SHP77 treated with DMSO at 0.1 percent for 48 hours (cell line): ENCODE measurements around the gene CCNL1.
A peak's percentile ranks its signal among the peaks of the same experiment; 100 is the strongest.

Experiments used
- DNase-seq: peaks from one replicate; lab custom pipeline; 2025; lab: John Stamatoyannopoulos, UW

The CCNL1 gene

DNA sequence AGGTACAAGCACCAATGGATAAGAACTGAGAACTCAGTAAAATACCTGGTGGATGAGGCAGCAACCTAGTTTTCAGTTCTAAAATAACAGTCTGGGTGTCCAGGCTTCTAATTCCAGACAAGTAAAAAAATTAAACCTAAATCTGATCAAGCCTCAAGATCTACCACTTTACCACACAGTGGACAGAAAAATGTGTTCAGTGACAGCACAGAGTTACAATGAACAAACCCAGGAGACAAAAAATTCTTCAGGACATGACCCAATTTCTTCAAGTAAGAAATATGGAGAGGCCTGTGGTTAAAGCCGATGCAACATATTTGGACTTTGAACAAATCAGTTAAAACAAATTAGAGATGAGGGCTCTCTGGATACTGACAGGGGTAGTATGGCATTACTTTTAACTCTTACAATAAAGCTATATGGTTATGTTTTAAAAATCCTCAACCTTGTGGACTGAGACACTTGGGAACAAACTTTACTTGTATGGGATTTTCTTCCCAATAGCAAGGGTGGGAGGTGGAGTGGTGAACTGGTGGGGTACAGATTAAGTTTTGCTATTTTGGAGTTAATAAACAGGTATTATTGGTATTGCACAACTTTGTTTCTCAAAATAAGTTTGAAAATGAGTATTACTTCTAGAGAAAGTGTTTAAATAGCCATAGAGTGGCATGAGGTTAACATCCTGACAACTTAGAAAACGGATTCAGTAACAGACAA, 14.2 kb downstream of the CCNL1 start:
- no peak for DNase-seq

DNA sequence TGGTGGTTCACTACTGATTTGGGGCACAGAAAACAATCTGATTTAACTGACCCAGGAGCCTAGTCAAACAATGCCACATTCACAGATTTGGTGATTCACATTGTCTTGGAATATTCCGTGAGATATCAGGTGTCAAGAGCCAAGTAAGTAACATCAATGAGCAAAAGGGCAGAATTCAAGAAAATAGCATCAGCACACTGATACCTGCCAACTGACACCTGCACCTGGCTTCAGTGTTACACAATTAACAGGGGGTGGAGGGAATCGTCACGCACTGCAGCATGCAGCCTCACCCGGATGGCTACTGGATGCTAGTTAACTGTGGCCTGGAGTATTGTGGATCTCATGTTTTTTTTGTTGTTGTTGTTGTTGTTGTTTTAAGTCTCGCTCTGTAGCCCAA, 17.6 kb downstream of the CCNL1 start:
- no peak for DNase-seq

DNA sequence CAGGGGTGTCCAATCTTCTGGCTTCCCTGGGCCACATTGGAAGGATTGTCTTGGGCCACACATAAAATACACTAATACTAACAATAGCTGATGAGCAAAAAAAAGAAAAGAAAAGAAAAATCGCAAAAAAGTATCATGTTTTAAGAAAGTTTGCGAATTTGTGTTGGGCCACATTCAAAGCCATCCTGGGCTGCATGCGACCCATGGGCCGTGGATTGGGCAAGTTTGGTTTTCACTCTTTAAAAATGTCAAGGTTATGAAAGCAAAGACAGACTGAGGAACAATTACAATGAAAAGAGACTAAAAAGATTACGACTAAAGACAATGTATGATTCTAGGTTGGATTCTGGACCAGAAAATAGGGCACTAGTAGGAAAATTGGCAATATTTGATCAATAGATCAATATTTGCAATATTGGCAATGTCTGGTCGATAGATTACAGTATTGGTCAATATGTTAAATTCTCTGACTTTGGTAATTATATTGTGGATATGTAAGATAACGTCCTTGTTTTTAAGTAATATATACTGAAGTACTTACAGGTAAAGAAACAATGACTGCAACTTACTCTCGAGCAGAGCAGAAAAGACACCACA, 19.9 kb downstream of the CCNL1 start:
- DNase-seq, result no peak

DNA sequence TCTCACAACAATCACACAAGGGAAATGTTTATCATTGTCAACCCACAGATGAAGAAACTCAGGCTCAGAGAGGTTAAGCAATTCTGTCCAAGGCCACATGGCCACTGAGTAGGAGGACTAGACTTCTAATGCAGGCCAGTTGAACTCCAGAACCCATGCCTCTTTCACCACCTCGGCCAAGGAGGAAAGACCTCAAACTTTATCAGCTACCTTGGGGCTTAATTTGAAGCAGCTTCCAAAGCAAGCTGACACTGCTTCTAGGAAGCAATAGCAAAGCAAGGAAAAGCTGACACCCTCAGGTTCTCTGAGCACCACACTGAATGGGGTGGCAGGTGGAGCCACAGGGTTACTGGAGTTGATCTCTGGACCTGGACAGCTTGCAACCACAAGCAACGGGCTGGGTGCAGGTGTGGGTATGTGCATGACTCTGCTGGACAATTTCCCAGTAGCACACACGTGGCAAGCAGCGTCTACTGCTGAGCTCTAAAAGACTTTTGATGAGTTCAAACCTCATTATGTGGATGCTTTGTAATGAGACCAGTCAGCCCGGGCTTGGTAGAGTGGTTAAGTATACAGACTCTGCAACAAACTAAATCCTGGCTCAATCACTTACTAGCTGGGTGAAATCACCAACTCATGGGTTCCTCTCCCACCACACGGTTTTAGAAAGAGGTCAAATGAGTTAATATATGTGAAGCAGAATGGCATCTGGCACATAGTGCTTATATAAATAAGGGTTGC, 23.1 kb downstream of the CCNL1 start:
- no peak for DNase-seq

DNA sequence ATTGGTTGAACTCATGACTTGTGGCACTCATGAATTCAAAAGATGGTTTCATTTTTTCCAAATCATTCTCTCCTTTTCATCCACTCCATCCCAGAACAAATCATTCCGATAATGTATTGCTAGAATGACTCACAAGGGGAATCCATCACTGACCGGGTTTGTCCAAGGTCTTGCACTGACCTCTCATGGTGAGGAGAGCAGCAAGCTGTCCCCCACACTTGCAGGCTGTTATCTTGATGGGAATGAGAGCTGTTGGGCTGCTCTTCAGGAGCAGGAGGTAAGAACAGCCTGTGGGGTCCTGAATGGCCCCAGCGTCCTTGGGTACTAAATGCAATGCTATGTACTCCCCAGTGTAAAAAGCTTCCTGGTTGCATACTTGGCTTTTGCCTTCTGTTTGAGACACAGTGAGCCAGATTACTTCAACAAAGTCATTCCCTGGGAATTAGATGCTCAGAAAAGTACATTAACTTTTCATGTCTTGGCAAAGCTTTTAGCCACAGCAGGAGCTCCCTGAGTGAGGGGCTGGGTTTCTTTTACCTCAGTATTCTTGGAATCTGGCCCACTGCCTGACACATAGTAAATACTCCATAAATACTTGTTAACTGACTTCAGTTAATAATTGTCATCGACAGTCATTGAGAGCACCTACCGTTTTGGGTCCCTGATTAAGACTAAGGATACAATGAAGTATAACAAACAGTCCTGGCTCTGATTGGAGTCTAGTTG, 24.1 kb downstream of the CCNL1 start:
- no peak for DNase-seq

DNA sequence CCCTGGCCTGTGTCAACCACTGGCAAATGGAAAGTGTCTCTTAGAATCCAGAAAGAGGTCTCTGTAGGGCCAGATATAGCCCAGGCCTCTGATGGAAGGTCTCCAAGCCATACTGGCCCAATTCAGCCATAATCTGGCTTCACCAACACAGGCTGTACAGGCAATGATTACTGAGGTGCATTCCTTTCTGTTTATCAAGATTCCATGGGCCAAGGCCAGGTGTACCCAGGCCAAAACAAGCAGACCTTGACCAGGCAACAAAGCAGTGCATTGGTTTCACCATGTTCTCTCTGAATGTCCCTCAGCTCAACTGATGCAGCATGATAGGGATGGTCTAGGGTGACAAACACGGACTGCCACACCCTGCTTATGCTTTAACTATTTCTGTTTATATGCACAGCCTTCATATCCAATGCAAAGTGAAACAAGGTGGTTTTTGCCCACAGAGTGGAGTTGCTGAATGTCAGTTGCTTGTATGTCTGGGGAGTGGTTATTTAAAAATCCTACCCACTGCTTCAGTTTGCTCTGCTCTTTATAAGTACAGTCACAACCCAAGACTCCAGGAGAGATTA, 25.2 kb downstream of the CCNL1 start:
- DNase-seq, result no peak

DNA sequence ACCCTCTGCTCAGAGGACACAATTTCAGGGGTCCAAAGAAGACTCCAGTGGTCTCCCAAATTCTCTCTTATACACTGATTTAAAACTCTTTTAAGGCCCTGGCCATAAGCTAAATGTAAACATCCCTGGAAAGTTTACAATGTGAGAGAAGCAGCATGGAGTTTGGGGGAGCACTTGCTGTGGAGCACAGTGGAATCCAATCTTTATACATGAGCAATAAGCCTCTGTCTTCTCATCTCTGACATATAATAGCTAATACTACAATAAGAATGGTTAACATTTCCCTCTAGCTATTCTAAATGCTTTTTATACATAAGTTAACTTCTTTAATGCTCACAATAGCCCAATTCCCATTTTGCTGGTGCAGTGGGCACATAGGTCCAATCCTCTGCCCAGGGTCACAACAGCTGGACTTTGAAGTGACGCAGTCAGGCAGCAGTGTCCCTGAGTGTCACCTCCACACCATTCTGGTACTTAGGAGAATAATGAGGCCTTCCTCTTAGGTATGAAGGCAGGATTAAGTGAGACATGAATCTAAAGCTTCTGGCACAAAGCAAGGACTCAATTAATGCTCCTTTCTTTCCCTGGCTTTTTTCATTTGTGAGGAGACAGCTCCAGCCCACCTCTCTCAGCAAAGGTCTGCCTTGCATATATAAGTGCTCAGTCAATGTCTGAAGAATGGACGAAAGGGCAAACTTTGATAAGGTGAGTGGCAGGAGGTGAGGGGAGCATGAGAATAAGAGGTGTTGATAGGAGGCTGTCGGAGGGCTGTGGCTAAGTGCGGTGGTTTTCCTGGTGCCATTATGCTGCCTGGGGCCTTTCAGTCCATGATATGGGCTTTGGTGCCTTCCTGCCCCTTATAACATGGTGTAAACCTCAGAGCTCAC, 26.3 kb downstream of the CCNL1 start:
- no peak for DNase-seq

DNA sequence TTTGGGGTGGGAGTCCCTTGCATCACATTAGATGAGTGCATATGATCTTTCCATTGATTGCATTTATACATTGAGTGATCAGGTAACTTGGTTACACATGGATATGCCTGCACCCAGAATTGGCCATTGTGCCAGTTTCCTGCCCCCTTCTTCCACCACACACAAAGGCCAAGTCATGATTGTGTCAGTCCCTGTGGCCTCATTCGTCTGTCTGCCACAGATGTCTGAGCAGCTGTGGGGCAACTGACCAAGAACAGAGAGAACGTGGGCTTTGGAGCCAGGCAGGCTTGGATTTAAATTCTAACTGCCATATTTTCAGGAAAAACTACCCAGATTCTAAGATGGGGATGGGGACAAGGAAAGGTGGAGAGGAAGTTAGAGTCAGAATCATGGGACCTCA, 27.0 kb downstream of the CCNL1 start:
- DNase-seq, result no peak

DNA sequence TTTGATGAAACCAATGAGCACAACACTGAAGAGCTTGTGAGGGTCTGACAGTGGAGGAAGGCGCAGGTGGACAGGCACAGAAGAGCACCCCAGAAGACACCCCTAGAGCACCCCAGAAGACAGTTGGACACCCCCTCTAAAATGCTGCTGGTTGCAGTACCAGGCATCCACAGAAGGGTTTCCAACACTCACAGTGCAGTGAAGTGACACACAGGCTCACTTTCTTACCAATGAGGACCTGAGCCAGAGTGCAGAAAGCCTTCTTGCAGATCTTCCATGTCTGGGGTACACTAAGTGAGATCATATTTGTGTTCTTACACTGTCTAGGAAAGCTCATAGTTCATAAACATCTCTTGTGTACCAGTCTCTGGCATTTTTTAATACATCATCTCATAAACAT, 27.6 kb downstream of the CCNL1 start:
- no peak for DNase-seq

DNA sequence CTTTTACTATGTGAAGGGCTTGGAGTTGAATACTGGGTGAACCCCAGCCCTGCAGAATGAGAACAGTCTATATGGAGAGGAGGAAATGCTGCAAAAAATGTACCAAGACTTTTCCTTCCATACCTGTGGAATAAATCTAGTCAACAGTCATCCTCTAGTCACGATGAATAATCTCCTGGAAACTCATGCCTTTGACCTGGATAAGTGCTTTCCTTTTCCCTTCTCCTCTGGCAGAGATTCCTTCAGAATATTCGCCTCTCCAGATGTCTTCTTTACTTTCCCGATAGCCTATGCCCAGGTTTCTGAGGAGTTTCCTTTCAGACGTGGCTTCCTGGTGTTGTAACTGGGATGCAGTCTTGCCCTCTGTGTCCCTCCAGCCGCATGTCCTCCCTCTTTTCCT, 28.1 kb downstream of the CCNL1 start:
- no peak for DNase-seq

DNA sequence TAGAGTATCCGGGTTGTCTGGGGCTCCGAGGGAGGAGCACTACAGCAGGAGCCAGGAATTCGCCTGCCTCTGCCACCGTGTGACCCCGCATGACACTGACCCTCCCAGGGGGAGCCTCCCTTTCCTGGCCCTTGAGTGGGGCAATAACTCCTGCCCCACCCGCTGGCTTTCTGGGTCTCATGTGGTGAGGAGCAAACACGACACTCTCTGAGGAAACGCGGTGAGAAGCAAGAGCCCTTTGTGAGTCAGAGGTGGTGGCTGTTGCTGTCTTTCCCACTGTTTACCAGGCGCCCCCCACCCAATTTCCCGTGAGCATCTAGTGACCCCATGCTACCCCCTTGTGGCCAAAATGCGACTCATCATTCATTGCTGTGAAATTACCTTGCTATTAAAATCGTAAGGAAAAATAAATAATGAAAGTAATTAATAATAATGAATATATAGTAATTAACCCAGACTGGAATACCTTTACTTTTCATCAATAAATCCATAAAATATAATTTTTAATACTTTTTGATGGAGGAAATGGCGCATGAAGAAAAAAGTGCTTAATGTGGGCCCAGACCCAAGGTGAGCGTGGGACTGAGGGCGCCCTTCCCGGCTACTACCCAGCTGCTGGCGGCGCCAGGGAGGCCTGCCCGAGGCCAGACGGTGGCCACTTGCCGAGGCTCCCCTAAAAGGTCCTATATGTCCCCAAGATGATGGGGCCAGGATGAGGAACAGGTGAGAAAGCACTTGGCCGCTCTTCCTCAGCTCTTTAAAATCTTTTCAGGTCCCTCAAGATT, 29.3 kb downstream of the CCNL1 start:
- peak; percentile 31 for DNase-seq

DNA sequence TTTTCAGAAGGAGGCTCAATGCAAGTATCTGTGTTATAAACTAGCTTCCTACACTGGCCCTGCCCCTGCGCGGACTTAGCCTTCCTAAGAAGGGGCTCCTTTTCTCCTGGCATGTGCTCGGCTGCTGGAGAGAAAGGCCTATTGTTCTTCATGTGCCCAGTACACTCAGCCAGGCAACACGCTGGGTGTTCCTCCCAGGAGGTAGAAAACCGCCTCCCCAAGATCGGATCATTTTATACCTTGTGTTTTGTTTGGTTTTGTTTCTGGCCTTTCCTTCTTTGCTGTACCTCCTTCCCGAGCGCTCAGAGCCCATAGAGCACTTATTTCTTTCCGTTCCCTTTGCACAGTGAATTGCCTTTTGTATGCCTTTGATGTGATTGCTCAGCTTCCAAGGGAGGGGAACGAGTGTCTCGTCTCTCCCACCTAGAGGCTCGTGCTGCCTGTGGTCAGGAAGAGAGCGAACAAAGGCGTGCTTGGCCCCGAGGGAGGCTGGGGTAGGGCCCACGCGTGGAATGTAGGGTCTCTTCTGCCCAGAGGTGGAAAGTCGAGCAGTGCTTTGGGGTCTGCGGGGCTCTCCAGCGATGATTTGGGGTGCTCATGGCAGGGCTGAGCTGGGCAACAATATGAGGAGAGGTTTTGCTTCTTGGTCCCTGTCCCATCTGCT, 30.0 kb downstream of the CCNL1 start:
- no peak for DNase-seq

DNA sequence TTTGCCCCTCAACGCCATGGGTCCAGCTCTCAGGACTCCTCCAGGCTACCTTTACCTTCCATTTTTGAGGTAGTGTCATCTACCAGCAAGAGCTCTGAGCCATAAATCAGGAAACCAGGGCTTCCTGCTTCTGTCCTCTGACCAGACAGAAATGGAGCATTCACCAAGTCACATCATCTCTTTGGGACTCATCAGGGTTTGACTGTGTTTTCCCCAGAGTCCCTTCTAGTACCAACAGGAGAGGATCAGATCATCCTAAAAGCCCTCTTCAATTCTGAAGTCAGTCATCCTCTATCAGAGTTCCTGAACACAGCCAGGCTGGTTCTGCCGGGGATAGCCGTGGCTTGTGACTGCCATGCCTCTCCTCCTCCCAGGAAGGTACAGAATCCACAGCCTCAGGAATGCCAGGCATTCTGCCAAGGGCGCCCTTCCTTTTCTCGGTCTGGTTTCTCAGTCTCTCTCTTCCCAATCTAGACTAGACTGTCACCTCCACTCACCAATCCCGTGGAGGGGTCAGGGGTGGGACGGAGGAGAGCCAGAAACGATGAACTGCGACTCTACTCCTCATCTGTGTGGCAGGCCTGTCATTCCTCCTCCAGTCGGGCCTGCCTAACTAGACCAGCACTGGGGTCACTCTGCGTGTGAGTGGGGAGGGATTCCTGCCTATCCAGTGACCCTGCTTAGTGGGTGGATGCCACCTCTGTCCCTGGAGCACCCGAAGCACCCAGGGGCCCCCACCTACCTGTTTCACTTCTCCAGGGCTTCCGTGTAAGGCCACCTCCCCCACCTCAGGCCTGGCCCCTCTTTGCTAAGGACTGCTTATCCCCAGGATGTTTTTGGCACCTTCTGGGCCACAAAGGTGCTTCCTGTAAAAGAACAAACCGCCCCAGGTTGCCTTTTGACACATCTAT, 30.9 kb downstream of the CCNL1 start:
- no peak for DNase-seq

DNA sequence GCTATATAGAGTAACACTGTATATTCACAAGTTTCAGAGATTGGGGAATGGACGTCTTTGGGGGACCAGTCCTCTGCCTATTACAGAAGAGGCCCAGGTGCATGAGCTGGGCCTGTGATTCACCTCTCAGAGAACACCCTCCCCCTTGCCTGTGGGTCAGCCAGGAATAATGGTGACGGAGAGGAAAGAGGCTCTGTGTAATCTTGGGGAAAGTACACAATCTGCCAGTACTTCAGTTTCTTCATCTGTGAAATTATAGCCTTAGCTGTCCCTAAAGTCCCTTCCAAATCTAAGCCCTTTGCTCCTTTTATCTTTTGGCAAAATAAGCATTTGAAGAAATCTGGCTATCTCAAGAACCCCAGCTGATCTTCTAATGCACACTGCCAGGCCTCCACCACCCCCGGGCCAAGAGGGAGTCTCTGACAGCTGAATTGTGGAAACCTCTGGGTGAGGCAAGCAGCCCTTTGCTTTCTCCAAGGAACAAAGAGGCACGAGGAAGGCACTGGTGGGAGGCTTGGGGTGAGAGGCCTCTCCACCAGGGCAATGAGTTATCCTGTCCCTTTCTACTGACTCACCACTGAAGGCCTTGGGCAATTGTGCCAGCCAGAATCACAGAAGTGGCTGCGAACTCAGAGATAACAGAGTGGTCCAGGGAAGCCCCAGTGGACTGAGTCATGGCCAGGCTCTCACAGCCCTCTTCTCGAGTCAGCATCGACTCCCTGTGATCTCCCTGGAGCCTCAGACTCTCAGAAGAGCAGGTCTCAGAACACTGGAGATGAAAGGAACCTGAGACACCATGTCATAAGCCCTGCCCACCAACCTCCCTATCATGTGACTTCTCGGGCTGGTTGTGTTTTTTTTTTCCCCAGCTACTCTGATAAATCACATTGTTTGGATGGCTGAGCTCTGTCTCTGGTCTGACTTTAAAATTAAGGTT, 31.8 kb downstream of the CCNL1 start:
- no peak for DNase-seq

DNA sequence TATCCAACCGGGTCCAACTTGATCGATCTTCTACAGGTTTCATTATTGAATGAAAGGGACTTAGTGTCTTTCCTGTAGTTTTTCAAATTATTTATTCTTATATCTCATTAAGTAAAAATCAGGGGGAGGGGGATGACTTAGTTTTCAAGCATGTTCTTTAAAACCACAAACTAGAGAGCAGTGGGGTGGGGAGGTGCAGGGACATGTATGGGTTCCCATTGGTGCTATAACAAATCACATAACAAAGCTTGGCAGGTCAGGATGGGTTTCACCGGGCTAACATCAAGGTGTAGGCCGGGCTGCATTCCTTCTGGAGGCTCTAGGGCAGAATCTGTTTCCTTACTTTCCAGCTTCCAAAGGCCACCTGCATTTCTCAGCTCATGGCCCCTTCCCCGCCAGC, 32.7 kb downstream of the CCNL1 start:
- DNase-seq, result no peak

DNA sequence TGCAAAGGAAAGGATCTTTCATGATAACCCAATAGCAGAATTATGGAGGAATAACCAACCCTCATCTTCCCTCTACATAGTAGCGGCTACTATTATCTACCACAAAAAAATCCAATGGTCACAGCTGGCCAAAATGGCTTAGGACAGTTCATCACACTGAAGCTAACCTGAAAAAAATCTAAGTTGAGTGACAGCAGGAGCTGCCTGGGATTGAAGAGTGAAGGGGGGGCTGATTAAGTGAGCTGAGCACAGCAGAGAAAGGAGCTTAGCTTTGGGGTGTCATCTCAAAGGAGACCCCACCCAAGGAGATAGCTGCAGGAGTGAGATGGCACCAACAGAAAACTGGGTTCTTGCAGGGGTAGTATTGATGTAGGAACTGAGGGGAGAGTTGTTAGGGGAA, 33.6 kb downstream of the CCNL1 start:
- no peak for DNase-seq

DNA sequence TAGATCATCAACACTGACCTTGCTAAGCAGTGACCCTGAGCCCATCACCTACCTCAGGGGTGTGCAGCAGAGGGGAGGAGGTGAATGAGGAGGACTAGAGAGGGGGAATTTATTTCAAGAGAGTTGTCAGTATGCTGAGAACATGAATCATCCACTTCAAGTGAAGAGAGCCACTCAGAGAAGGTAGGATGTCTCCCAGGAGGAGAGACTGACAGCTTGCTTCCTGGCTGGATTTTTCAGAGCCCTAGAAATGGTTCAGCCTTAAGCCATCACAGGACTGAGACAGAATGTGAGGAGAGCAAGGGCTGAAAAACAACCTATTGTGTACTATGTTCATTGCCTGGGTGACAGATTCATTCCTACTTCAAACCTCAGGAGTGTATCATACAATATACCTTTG, 34.8 kb downstream of the CCNL1 start:
- DNase-seq, result no peak

DNA sequence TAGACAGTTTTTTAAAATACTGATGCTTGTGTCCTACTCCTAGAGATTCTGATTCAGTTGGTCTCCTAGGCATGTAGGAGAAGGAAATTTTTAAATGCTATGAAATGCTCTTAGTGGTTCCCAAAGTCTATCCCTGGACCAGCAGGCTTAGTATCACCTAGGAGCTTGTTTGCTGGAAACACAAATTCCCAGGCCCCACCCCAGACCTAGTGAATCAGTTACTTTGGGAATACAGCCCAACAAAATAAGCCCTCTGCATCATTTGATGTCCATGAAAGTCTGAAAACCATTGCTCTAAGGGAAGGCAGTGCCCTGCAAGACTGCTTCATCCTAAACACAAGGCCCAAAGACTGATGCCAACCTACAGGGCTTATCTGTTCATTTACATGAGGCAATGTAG, 36.3 kb downstream of the CCNL1 start:
- DNase-seq, result no peak
